T-cell (primary cell): Measurements from ENCODE around the gene KIF11. TPM values are rescaled to one million over a fixed set of nuclear protein-coding genes. Genes with fewer than 3 reads are reported as not detected.

Experiments used
- ATAC-seq, 4 experiments: fragments of 200-7000 bp in 3 of 4; fragments of 150-1000 bp in 1 of 4; cut with Tn5 transposase; replicated peaks in 1 of 4; 1 replicate in 3 of 4; 2 replicates in 1 of 4; pipeline ENCODE4 v1.10.0; 2021; ENCODE audit warnings: moderate library complexity in 3 of 4, mild to moderate bottlenecking in 2 of 4, moderate number of reproducible peaks in 1 of 4
- CTCF ChIA-PET, 2 donors: fragments of 300-600 bp; sonication (Branson Sonifier 250); formaldehyde crosslinking; loops; one replicate each; lab custom pipeline; 2022; ENCODE audit warnings: antibody characterized with exemption in 2 of 2; lab: Charles Lee
- POLR2A ChIA-PET, 2 donors: fragments of 300-600 bp; sonication (Branson Sonifier 250); formaldehyde crosslinking; loops; one replicate each; lab custom pipeline; 2022; ENCODE audit warnings: antibody characterized with exemption in 2 of 2; lab: Charles Lee
- DNase-seq, 35 experiments: peaks; one replicate each; pipeline versions ENCODE4 v3.0.0 to v3.0.0-alpha.2; 2013 to 2023
- H3K27ac ChIP-seq: one replicate; pipeline ENCODE4 v1.5.1; 2013; ENCODE audit warnings: low read length
- H3K27me3 ChIP-seq, 2 experiments: replicated peaks in 1 of 2; 1 replicate in 1 of 2; 2 replicates in 1 of 2; pipeline versions ENCODE4 v1.6.1 to v1.7.0; 2013; ENCODE audit warnings: low read length in 1 of 2, mixed read lengths in 1 of 2; ENCODE audit not compliant: control insufficient read depth in 2 of 2, insufficient read depth in 2 of 2; ENCODE audit errors: extremely low read depth in 1 of 2
- H3K36me3 ChIP-seq, 2 donors: 1 replicate in 1 of 2; 2 replicates in 1 of 2; pipeline versions ENCODE4 v1.6.1 to v1.7.0; 2013; ENCODE audit warnings: low read length in 1 of 2; ENCODE audit not compliant: control insufficient read depth in 2 of 2, insufficient read depth in 1 of 2; ENCODE audit errors: extremely low read depth in 1 of 2
- H3K4me1 ChIP-seq, 2 experiments: 1 replicate in 1 of 2; 2 replicates in 1 of 2; pipeline versions ENCODE4 v1.6.1 to v1.7.0; 2013; ENCODE audit warnings: low read length in 2 of 2, mixed read lengths in 1 of 2; ENCODE audit not compliant: insufficient read depth in 2 of 2, control insufficient read depth in 1 of 2; ENCODE audit errors: extremely low read depth in 1 of 2
- H3K4me3 ChIP-seq, 2 donors: 1 replicate in 1 of 2; 2 replicates in 1 of 2; pipeline versions ENCODE4 v1.5.1 to v1.7.0; 2013; ENCODE audit warnings: mild to moderate bottlenecking in 2 of 2, low read length in 1 of 2, moderate library complexity in 1 of 2; ENCODE audit not compliant: control insufficient read depth in 1 of 2; ENCODE audit errors: extremely low read depth in 1 of 2
- H3K9me3 ChIP-seq: 2 replicates; pipeline ENCODE4 v1.7.0; 2013
- H3K27ac Mint-ChIP-seq, 2 donors: one replicate each; pipeline ENCODE4 v1.8.0; 2020 to 2021; ENCODE audit warnings: mild to moderate bottlenecking in 2 of 2, mixed read lengths in 2 of 2
- H3K27me3 Mint-ChIP-seq, 2 donors: one replicate each; pipeline ENCODE4 v1.8.0; 2021 to 2022; ENCODE audit warnings: mixed read lengths in 2 of 2
- H3K36me3 Mint-ChIP-seq: one replicate; pipeline ENCODE4 v1.8.0; 2021; ENCODE audit warnings: mixed read lengths
- H3K4me1 Mint-ChIP-seq, 3 donors: one replicate each; pipeline ENCODE4 v1.8.0; 2020 to 2022; ENCODE audit warnings: mixed read lengths in 3 of 3, mild to moderate bottlenecking in 1 of 3
- H3K4me3 Mint-ChIP-seq, 3 donors: one replicate each; pipeline ENCODE4 v1.8.0; 2020 to 2022; ENCODE audit warnings: mild to moderate bottlenecking in 3 of 3, mixed read lengths in 3 of 3, moderate library complexity in 3 of 3
- H3K9me3 Mint-ChIP-seq, 3 donors: one replicate each; pipeline ENCODE4 v1.8.0; 2020 to 2022; ENCODE audit warnings: mixed read lengths in 3 of 3
- WGBS: methylation state at CpG from one replicate; pipeline ENCODE4 v1.1.5; 2013; ENCODE audit warnings: missing lambda C conversion rate; ENCODE audit not compliant: insufficient coverage; 5-methylcytosine and 5-hydroxymethylcytosine counted together
- total RNA-seq, 35 experiments: library from RNA in 6 of 35; stranded (reverse) in 6 of 35; fragments of 120-200 nt in 1 of 35; gene quantifications; one replicate each; pipeline versions ENCODE4 v1.2.1 to v1.2.4 and lab custom pipeline; 2013 to 2026

KIF11 gene
- total RNA-seq, 5 donors from 2014 or later (not counting 1 experiment from before 2014, with no cell fraction given) = 1.2 to 2.0 (median 1.6) TPM

- H3K4me3 Mint-ChIP-seq = no peak overlapping the region
- DNase-seq = no peak
- Histone ChIP-seq H3K9me3 (no peaks in the 10 kb centered on the region), H3K4me1 (no peaks in the 10 kb centered on the region), H3K36me3 (peaks cover 0 to 3% of the 10 kb centered on the region in 2 donors), H3K27me3 (no peaks in the 10 kb centered on the region), H3K27ac (no peak overlapping the region), H3K4me3 (no peak overlapping the region)
- 100% methylated on average over 4 of the region's 7 CpGs for WGBS
- CTCF ChIA-PET = no interaction called here
- no peak for ATAC-seq
- POLR2A ChIA-PET = no interaction called here
- H3K27ac Mint-ChIP-seq = no peak overlapping the region
- H3K9me3 Mint-ChIP-seq = no peaks in the 10 kb centered on the region
- peaks cover 9% of the 10 kb centered on the region for H3K36me3 Mint-ChIP-seq
- no peaks in the 10 kb centered on the region for H3K27me3 Mint-ChIP-seq
- no peaks in the 10 kb centered on the region for H3K4me1 Mint-ChIP-seq
Observed at GRCh38 chr10:92656266-92656961, 63.5 kb downstream of the KIF11 start.

- no peak overlapping the region for H3K4me3 Mint-ChIP-seq
- POLR2A ChIA-PET = no interaction called here
- no peak for ATAC-seq
- Histone ChIP-seq H3K27me3 (no peaks in the 10 kb centered on the region), H3K4me3 (no peak overlapping the region), H3K36me3 (peaks cover 0 to 3% of the 10 kb centered on the region in 2 donors), H3K9me3 (no peaks in the 10 kb centered on the region), H3K27ac (no peak overlapping the region), H3K4me1 (no peaks in the 10 kb centered on the region)
- WGBS = 90% methylated on average over 3 of the region's 5 CpGs
- CTCF ChIA-PET = no interaction called here
- no peak for DNase-seq
- peaks cover 0 to 1% (median under 1%) of the 10 kb centered on the region in 3 donors for H3K9me3 Mint-ChIP-seq
- H3K4me1 Mint-ChIP-seq = no peaks in the 10 kb centered on the region
- H3K36me3 Mint-ChIP-seq = peaks cover 10% of the 10 kb centered on the region
- H3K27ac Mint-ChIP-seq = no peak overlapping the region
- H3K27me3 Mint-ChIP-seq = no peaks in the 10 kb centered on the region
Observed at GRCh38 chr10:92657024-92657423, 64.1 kb downstream of the KIF11 start.

GRCh38 chr10:92662848-92663247, 69.9 kb downstream of the KIF11 start:
- no peak overlapping the region for H3K27ac ChIP-seq
- Mint-ChIP-seq H3K9me3 (peaks cover 8 to 21% (median 15%) of the 10 kb centered on the region in 3 donors), H3K27ac (no peak overlapping the region), H3K27me3 (no peaks in the 10 kb centered on the region), H3K4me3 (no peak overlapping the region), H3K36me3 (peaks cover 10% of the 10 kb centered on the region), H3K4me1 (no peaks in the 10 kb centered on the region)
- H3K27me3 ChIP-seq = no peaks in the 10 kb centered on the region
- ChIA-PET POLR2A (no interaction called here), CTCF (no interaction called here)
- H3K9me3 ChIP-seq = no peaks in the 10 kb centered on the region
- H3K4me3 ChIP-seq = no peak overlapping the region
- no peak for DNase-seq
- no peak for ATAC-seq
- no peaks in the 10 kb centered on the region for H3K4me1 ChIP-seq
- H3K36me3 ChIP-seq = no peaks in the 10 kb centered on the region

GRCh38 chr10:92664322-92664721, 71.4 kb downstream of the KIF11 start:
- Histone ChIP-seq H3K27ac (no peak overlapping the region), H3K9me3 (no peaks in the 10 kb centered on the region), H3K4me3 (no peak overlapping the region), H3K4me1 (no peaks in the 10 kb centered on the region), H3K27me3 (no peaks in the 10 kb centered on the region), H3K36me3 (no peaks in the 10 kb centered on the region)
- peaks cover 10% of the 10 kb centered on the region for H3K36me3 Mint-ChIP-seq
- peaks cover 8 to 21% (median 15%) of the 10 kb centered on the region in 3 donors for H3K9me3 Mint-ChIP-seq
- no peak overlapping the region for H3K4me3 Mint-ChIP-seq
- ChIA-PET CTCF (no interaction called here), POLR2A (no interaction called here)
- H3K27ac Mint-ChIP-seq = no peak overlapping the region
- no peak for ATAC-seq
- no peak for DNase-seq
- H3K27me3 Mint-ChIP-seq = no peaks in the 10 kb centered on the region
- no peaks in the 10 kb centered on the region for H3K4me1 Mint-ChIP-seq

GRCh38 chr10:92667078-92667477, 74.1 kb downstream of the KIF11 start:
- H3K4me1 ChIP-seq = no peaks in the 10 kb centered on the region
- H3K36me3 ChIP-seq = no peaks in the 10 kb centered on the region
- no peaks in the 10 kb centered on the region for H3K4me1 Mint-ChIP-seq
- 100% methylated on average over 5 of the region's 6 CpGs for WGBS
- H3K9me3 ChIP-seq = no peaks in the 10 kb centered on the region
- H3K4me3 Mint-ChIP-seq = no peak overlapping the region
- POLR2A ChIA-PET = no interaction called here
- no peak overlapping the region for H3K27ac Mint-ChIP-seq
- CTCF ChIA-PET = no interaction called here
- H3K27me3 ChIP-seq = peaks cover 0 to 4% of the 10 kb centered on the region in 2 experiments
- no peak overlapping the region for H3K4me3 ChIP-seq
- H3K9me3 Mint-ChIP-seq = peaks cover 8 to 19% (median 14%) of the 10 kb centered on the region in 3 donors
- peaks cover 9% of the 10 kb centered on the region for H3K36me3 Mint-ChIP-seq
- no peak for ATAC-seq
- no peak for DNase-seq
- H3K27me3 Mint-ChIP-seq = peaks cover 0 to 3% of the 10 kb centered on the region in 2 donors
- H3K27ac ChIP-seq = no peak overlapping the region

- no peaks in the 10 kb centered on the region for H3K4me1 ChIP-seq
- no peaks in the 10 kb centered on the region for H3K9me3 Mint-ChIP-seq
- no peaks in the 10 kb centered on the region for H3K36me3 Mint-ChIP-seq
- POLR2A ChIA-PET = no interaction called here
- no peaks in the 10 kb centered on the region for H3K4me1 Mint-ChIP-seq
- ATAC-seq (no peak), DNase-seq (no peak)
- H3K27ac ChIP-seq = no peak overlapping the region
- no peak overlapping the region for H3K4me3 ChIP-seq
- H3K27me3 Mint-ChIP-seq = peaks cover 0 to 13% of the 10 kb centered on the region in 2 donors
- peaks cover 0 to 8% of the 10 kb centered on the region in 2 experiments for H3K27me3 ChIP-seq
- no peak overlapping the region for H3K27ac Mint-ChIP-seq
- no peaks in the 10 kb centered on the region for H3K36me3 ChIP-seq
- CTCF ChIA-PET = no interaction called here
- H3K4me3 Mint-ChIP-seq = no peak overlapping the region
- H3K9me3 ChIP-seq = no peaks in the 10 kb centered on the region
Observed at GRCh38 chr10:92677708-92678107, 84.8 kb downstream of the KIF11 start.

GRCh38 chr10:92678206-92678605, 85.3 kb downstream of the KIF11 start:
- DNase-seq = no peak
- no peaks in the 10 kb centered on the region for H3K9me3 Mint-ChIP-seq
- no peaks in the 10 kb centered on the region for H3K36me3 Mint-ChIP-seq
- H3K9me3 ChIP-seq = no peaks in the 10 kb centered on the region
- H3K4me1 Mint-ChIP-seq = no peaks in the 10 kb centered on the region
- no peak for ATAC-seq
- no peak overlapping the region for H3K27ac ChIP-seq
- H3K4me3 Mint-ChIP-seq = no peak overlapping the region
- WGBS = 88% methylated on average over 3 of the region's 5 CpGs
- POLR2A ChIA-PET = no interaction called here
- CTCF ChIA-PET = no interaction called here
- H3K27ac Mint-ChIP-seq = no peak overlapping the region
- H3K27me3 ChIP-seq = peaks cover 0 to 8% of the 10 kb centered on the region in 2 experiments
- no peaks in the 10 kb centered on the region for H3K36me3 ChIP-seq
- no peaks in the 10 kb centered on the region for H3K4me1 ChIP-seq
- H3K27me3 Mint-ChIP-seq = peaks cover 1 to 11% of the 10 kb centered on the region in 2 donors
- no peak overlapping the region for H3K4me3 ChIP-seq
